Activated T-helper 2 cell treated with anti-CD3 and anti-CD28 coated beads, Interferon-gamma antibody, Interleukin-2, Interleukin-4, amounts not matched to agents 10 μg/mL and 5 μg/mL and 100 μg/mL, durations not matched to agents 14 hours and 24 hours and 36 hours (primary cell): ENCODE results near the gene STAT3. TPM values are rescaled to one million over a fixed set of nuclear protein-coding genes. Genes with fewer than 3 reads are reported as not detected.
"Not testable (repeated sequence)": the region's sequence is repeated elsewhere in the genome, so short reads cannot be mapped to it uniquely, and the experiment has no call there.

ENCODE experiments used
- DNase-seq: peaks from one replicate; pipeline ENCODE4 v3.0.0; 2021; ENCODE audit warnings: low spot score
- H3K27ac Mint-ChIP-seq: one replicate; pipeline ENCODE4 v1.8.0; 2021; ENCODE audit warnings: mixed read lengths
- H3K27me3 Mint-ChIP-seq: one replicate; pipeline ENCODE4 v1.8.0; 2021; ENCODE audit warnings: low read depth, mixed read lengths
- H3K36me3 Mint-ChIP-seq: one replicate; pipeline ENCODE4 v1.8.0; 2021; ENCODE audit warnings: low read depth, mixed read lengths
- H3K4me1 Mint-ChIP-seq: one replicate; pipeline ENCODE4 v1.8.0; 2021; ENCODE audit warnings: low read depth, mixed read lengths
- H3K4me3 Mint-ChIP-seq: one replicate; pipeline ENCODE4 v1.8.0; 2021; ENCODE audit warnings: low read depth, mild to moderate bottlenecking, moderate library complexity, mixed read lengths
- H3K9me3 Mint-ChIP-seq: one replicate; pipeline ENCODE4 v1.8.0; 2021; ENCODE audit warnings: mixed read lengths
- intact Hi-C: fragments of 100-400 bp; cut with micrococcal nuclease; formaldehyde crosslinking; loops from one replicate; pipeline ENCODE4 v1.15.1; 2023
- total RNA-seq: library from RNA; stranded (reverse); gene quantifications from 2 replicates; pipeline ENCODE4 v1.2.3, GENCODE V29; 2022

STAT3 gene
- total RNA-seq, 1 donor from 2014 or later: 250 TPM

GRCh38 chr17:42366176-42367023, 21.8 kb downstream of the STAT3 start:
- intact Hi-C loops, H3K9me3 Mint-ChIP-seq, DNase-seq, H3K27me3 Mint-ChIP-seq, H3K4me3 Mint-ChIP-seq: not testable (repeated sequence)
- peaks cover 65% of the 10 kb centered on the region for H3K4me1 Mint-ChIP-seq
- H3K27ac Mint-ChIP-seq: peak overlapping the region; percentile 7
- peaks cover 59% of the 10 kb centered on the region for H3K36me3 Mint-ChIP-seq

DNA sequence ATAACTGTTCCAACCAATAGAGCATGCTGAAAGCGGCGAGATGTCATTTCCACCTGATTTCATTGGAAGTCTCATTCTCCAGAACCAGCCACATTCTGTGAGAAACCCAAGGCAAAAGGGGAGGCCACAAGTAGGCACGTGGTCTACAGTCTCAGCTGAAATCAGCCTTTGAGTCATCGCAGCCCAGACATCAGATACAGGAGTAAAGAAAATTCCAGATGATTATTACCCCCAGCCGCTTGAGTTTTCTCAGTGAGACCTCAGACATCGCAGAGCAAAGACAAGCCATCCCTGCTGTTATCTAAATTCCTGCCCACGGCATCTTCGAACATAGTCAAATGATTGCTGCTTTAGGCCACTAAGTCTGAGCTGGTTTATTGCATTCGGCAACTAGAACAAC, 23.1 kb downstream of the STAT3 start:
- DNase-seq: no peak
- intact Hi-C loops: loop anchor here (1.0 to 2.0 kb wide), 2 partner anchors 14 to 28 kb away; no protein-coding TSS in a partner anchor
- H3K27ac Mint-ChIP-seq: peak overlapping the region; percentile 81
- H3K27me3 Mint-ChIP-seq: no peaks in the 10 kb centered on the region
- peaks cover 67% of the 10 kb centered on the region for H3K4me1 Mint-ChIP-seq
- H3K4me3 Mint-ChIP-seq: peak overlapping the region; percentile 35
- H3K9me3 Mint-ChIP-seq: no peaks in the 10 kb centered on the region
- H3K36me3 Mint-ChIP-seq: peaks cover 54% of the 10 kb centered on the region

DNA sequence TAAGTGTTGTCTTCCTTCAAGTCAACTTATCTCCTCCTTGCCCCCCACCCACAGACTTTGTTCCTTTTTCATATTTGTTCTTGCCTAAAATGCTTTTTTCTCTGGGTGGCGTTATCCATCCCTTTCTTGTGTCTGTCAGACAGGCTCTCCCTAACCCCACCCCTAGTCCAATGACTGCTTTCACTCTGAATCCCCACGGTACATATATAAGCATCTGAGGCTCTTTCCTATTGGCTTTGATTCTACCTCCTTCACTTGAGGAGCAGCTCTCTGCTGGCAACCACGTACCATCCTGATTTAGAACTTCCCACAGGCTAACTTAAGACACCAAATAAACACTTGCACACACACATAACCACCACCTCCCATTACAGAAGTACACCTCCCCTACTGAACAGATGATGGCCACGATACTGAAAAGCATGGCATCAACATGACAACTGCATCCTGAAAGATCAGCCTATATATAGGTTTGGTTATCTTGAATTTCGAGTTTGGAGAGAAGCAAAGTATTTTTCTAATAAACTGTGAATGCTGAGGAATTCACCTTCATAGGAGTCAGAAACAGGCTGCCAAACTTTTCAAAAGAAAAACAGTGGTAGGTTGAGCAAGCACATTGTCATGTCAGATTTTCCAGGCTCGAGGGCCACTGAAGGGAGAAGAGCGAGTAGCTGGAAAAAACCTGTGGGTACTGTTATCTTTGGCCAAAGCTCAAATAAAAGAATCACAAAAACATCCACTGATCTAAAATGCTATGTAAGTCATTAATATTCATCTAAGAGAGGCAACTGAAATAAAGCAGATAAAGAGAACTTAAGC, 24.3 kb downstream of the STAT3 start:
- H3K27ac Mint-ChIP-seq: peak overlapping the region; percentile 81
- no peak for DNase-seq
- H3K27me3 Mint-ChIP-seq: no peaks in the 10 kb centered on the region
- H3K4me1 Mint-ChIP-seq: peaks cover 69% of the 10 kb centered on the region
- H3K9me3 Mint-ChIP-seq: no peaks in the 10 kb centered on the region
- peaks cover 55% of the 10 kb centered on the region for H3K36me3 Mint-ChIP-seq
- intact Hi-C loops: loop anchor here (1.0 to 2.0 kb wide), 2 partner anchors 15 to 22 kb away; no protein-coding TSS in a partner anchor
- peak overlapping the region; percentile 43 for H3K4me3 Mint-ChIP-seq

DNA sequence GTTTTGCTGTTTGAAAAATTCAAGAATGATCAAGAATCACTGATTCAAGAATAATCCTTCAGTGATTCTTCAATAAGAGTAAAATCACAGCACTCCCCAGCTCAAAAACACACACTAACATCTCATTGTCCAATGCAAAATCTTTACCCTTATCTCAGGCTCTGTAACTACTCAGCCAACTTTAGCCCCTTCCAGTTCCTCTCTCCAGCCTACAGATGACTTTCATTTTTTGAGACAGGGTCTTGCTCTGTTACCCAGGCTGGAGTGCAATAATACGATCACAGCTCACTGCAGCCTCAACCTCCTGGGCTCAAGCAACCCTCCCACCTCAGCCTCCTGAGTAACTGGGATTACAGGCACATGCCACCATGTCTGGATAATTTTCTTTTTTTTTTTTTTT, 25.0 kb downstream of the STAT3 start:
- Mint-ChIP-seq H3K4me1 (peaks cover 71% of the 10 kb centered on the region), H3K27me3 (no peaks in the 10 kb centered on the region), H3K36me3 (peaks cover 58% of the 10 kb centered on the region), H3K4me3 (no peak overlapping the region), H3K9me3 (no peaks in the 10 kb centered on the region), H3K27ac (peak overlapping the region; percentile 90)
- no peak for DNase-seq
- intact Hi-C loops: no loop called here

GRCh38 chr17:42362245-42362961, 25.8 kb downstream of the STAT3 start:
- peaks cover 70% of the 10 kb centered on the region for H3K4me1 Mint-ChIP-seq
- H3K4me3 Mint-ChIP-seq: no peak overlapping the region
- peaks cover 54% of the 10 kb centered on the region for H3K36me3 Mint-ChIP-seq
- intact Hi-C loops: no loop called here
- no peak for DNase-seq
- no peaks in the 10 kb centered on the region for H3K27me3 Mint-ChIP-seq
- H3K9me3 Mint-ChIP-seq: no peaks in the 10 kb centered on the region
- H3K27ac Mint-ChIP-seq: peak overlapping the region; percentile 90

DNA sequence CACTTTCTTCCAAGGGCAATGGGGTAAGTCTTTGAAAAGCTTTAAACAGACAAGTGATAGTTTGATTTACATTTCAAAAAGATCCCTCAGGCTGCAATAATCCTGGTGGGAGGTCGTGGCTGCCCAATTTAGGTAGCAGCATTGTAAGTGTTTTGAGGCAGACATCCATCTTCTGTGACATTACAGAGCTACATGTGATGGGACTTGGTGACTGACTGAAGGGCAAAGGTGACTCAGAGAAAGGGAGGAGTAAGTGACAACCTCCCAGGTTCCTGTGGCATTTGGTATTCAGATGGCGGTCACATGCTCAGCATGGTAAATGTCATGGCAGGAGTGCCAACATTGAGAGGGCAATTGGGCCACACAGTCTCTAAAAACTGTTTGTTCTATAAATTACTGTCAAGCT, 26.5 kb downstream of the STAT3 start:
- peak overlapping the region; percentile 33 for H3K4me3 Mint-ChIP-seq

GRCh38 chr17:42360388-42360787, 27.9 kb downstream of the STAT3 start:
- H3K27me3 Mint-ChIP-seq, DNase-seq, H3K9me3 Mint-ChIP-seq, H3K4me3 Mint-ChIP-seq, H3K27ac Mint-ChIP-seq, intact Hi-C loops: not testable (repeated sequence)
- H3K4me1 Mint-ChIP-seq: peaks cover 68% of the 10 kb centered on the region
- H3K36me3 Mint-ChIP-seq: peaks cover 58% of the 10 kb centered on the region

More for the DNA sequence above, 26.5 kb downstream of the STAT3 start:
- no peaks in the 10 kb centered on the region for H3K9me3 Mint-ChIP-seq
- H3K36me3 Mint-ChIP-seq: peaks cover 54% of the 10 kb centered on the region
- intact Hi-C loops: no loop called here
- DNase-seq: no peak
- peak overlapping the region; percentile 90 for H3K27ac Mint-ChIP-seq
- peaks cover 70% of the 10 kb centered on the region for H3K4me1 Mint-ChIP-seq
- no peaks in the 10 kb centered on the region for H3K27me3 Mint-ChIP-seq

GRCh38 chr17:42359133-42359532, 29.1 kb downstream of the STAT3 start:
- intact Hi-C loops: no loop called here
- Mint-ChIP-seq H3K4me1 (peaks cover 62% of the 10 kb centered on the region), H3K27ac (no peak overlapping the region), H3K9me3 (no peaks in the 10 kb centered on the region), H3K4me3 (no peak overlapping the region), H3K27me3 (no peaks in the 10 kb centered on the region), H3K36me3 (peaks cover 50% of the 10 kb centered on the region)
- DNase-seq: no peak

DNA sequence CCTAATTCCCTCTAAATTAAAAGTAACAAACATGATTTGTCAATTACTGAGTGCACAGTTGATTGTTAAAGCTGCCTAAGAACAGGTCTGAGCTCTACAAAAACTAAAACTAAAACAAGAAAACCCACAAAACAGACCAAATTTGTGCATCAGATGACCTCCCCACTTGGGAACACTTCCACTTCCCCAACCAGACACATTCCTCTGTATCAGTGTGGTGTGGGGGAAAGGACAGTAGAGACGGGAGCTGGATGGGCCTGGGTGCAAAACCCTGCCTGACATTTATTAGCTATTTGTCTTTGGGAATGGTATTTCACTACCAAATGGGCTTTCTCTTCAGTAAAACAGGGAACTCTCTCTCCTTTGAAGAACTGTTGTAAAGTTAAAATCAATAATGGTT, 29.8 kb downstream of the STAT3 start:
- Mint-ChIP-seq H3K36me3 (peaks cover 46% of the 10 kb centered on the region), H3K4me3 (no peak overlapping the region), H3K27ac (peak overlapping the region; percentile 58), H3K27me3 (no peaks in the 10 kb centered on the region), H3K4me1 (peaks cover 58% of the 10 kb centered on the region), H3K9me3 (no peaks in the 10 kb centered on the region)
- intact Hi-C loops: no loop called here
- DNase-seq: no peak

DNA sequence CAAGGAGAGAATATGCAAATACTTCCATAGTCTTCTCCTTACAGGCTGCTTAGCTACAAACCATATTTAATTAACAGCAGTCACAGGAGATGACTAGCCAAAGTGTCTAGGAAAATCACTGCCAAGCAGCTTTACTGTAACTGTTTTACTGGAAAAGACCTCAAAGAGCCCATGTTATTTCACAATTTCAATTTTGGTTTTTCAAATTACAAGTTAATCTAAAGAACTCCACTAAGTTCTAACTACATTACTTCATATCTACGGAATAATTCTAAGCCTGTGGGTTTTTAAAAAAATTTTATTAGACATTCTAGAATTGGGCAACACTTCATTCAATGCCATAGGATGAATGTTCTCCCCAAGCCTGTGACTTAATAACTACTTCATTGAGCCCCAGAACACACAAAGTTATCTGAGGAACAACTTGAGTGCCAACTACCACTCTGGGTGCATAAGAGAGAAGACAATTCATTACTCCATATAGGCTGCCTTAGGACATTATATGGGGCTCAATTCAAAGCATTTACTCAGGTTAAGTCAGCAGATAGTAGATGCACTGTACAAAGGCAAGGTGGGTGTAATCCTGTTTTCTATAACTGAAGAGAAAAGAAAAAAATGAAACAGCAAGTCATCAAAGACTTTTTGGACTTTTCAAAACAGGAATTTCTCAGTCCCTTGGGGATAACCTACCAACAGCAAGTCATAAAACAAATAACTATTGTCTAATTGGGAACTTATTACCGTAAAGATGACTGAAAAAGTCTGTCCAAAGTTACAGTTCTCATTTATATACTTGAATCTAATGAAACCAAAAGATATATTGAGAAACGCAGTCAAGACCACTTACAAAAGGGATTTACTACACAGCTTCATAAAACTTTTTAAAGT, 33.0 kb downstream of the STAT3 start:
- H3K4me3 Mint-ChIP-seq: no peak overlapping the region
- peaks cover 39% of the 10 kb centered on the region for H3K4me1 Mint-ChIP-seq
- no peaks in the 10 kb centered on the region for H3K27me3 Mint-ChIP-seq
- H3K36me3 Mint-ChIP-seq: peaks cover 32% of the 10 kb centered on the region
- H3K9me3 Mint-ChIP-seq: no peaks in the 10 kb centered on the region
- no peak for DNase-seq
- H3K27ac Mint-ChIP-seq: peak overlapping the region; percentile 52
- intact Hi-C loops: no loop called here

DNA sequence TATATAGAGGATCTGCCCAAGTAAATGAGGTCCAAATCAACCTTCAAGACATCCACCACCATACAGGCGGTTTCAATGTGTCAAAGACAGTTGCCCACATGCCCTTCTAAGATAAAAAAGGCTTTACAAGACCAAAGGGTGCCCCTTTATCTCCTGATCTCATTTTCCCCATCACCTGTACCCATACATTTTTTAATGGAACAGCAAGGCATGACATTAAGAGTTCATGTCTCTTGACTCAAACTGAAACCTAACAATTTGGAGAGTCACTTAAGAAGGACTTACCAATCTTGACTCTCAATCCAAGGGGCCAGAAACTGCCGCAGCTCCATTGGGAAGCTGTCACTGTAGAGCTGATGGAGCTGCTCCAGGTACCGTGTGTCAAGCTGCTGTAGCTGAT, 40.1 kb downstream of the STAT3 start:
- Mint-ChIP-seq H3K9me3 (no peaks in the 10 kb centered on the region), H3K27me3 (no peaks in the 10 kb centered on the region), H3K27ac (peak overlapping the region; percentile 34), H3K4me3 (no peak overlapping the region), H3K36me3 (peaks cover 64% of the 10 kb centered on the region), H3K4me1 (peaks cover 40% of the 10 kb centered on the region)
- DNase-seq: no peak
- intact Hi-C loops: no loop called here

- H3K9me3 Mint-ChIP-seq: no peaks in the 10 kb centered on the region
- no peak overlapping the region for H3K4me3 Mint-ChIP-seq
- H3K36me3 Mint-ChIP-seq: peaks cover 68% of the 10 kb centered on the region
- intact Hi-C loops: no loop called here
- H3K4me1 Mint-ChIP-seq: peaks cover 44% of the 10 kb centered on the region
- DNase-seq: no peak
- no peaks in the 10 kb centered on the region for H3K27me3 Mint-ChIP-seq
- H3K27ac Mint-ChIP-seq: peak overlapping the region; percentile 34
Observed at GRCh38 chr17:42347606-42348005, 40.6 kb downstream of the STAT3 start.
